ENCODE data around the gene TYSND1.
"Not testable (repeated sequence)": the region's sequence is repeated elsewhere in the genome, so short reads cannot be mapped to it uniquely, and the experiment has no call there.

Gene TYSND1

DNA sequence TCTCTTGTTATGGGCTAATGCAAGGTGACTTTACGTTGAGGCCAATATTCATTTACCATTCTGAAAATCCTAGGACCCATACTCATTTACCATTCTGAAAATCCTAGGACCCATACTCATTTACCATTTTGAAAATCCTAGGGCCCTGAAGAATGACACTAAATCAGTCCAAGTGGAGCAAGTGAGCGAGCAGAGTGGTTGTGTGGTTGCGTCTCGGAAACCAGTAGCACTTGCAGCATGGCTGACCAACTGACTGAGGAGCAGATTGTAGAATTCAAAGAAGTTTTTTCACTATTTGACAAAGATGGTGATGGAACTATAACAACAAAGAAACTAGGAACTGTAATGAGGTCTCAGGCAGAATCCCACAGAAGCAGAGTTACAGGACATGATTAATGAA is 16.9 kb upstream of the TYSND1 start:
- no peak for DNase-seq (ENCODE audit: low read depth)

DNA sequence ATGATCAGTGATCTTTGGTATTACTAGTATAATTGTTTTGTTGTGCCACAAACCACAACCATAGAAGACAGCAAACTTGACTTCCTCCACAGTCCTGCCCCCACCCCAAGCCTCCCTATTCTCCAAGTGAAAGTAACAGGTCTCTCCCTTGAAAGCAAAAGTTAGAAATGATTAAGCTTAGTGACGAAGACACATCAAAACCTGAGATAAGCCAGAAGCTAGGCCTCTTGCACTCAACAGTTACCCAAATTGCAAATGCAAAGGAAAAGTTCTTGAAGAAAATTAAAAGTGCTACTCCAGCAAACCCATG is 16.3 kb upstream of the TYSND1 start:
- peak; percentile 19 for DNase-seq (ENCODE audit: low read depth)

DNA sequence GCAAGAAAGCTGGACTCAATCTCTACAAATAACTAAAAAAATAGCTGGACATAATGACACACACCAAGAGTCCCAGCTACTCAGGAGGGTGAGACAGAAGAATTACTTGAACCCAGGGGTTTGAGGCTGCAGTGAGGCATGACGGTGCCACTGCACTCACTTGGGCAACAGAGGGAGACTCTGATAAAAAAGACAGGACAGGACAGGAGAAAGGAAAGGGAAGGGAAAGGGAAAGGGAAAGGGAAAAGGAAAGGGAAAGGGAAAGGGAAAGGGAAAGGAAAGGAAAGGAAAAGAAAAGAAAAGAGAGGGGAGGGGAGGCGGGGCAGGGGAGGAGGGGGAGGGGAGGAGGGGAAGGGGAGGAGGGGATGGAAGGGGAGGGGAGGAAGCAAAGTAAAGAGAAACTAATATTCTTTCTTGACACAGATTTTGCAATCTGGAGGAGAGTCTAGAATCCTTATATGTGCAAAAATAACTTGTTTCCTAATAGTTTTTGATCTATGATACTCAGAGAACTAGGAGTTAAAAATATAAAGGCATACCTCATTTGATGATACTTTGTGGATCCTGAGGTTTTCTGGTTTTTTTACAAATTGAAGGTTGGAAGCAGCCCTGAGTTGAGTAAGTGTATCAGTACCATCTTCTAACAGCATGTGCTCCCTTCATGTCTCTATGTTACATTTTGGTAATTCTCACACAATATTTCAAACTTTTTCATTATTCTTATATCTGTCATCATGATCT is 15.8 kb upstream of the TYSND1 start:
- DNase-seq (ENCODE audit: low read depth), result no peak

DNA sequence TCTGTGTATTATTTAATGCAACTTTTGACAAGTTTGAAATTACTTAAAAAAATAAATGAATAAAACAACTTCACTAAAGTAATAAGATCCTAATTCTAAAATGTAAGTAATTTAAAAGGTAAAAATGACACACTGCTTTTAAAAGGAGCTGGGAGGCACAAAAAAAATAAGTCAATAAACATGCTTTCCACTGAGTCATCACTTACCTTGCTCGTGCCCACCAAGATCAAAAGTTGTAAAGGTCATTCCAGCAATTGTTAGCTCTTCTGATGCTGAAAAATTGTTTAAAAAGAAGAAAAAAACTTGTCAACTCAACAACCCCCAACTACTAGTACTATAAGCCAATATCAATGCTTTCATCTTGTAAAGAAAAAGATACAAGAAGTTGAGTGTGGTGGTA is 14.3 kb upstream of the TYSND1 start:
- no peak for DNase-seq (ENCODE audit: low read depth)

DNA sequence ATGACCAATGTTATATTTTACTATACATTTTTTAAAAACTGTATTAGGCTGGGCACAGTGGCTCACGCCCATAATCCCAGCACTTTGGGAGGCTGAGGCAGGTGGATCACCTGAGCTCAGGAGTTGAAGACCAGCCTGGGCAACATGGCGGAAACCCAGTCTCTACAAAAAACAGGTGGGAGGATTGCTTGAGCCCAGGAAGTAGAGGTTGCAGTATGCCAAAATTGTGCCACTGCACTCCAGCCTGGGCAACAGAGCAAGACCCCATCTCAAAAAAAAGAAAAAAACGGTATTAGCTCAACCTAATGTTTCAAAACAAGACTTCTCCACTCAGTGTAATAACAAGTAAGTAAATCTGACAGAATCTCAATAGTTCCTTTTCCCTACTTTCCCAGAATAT is 12.9 kb upstream of the TYSND1 start:
- not testable (repeated sequence) for DNase-seq (ENCODE audit: low read depth)

DNA sequence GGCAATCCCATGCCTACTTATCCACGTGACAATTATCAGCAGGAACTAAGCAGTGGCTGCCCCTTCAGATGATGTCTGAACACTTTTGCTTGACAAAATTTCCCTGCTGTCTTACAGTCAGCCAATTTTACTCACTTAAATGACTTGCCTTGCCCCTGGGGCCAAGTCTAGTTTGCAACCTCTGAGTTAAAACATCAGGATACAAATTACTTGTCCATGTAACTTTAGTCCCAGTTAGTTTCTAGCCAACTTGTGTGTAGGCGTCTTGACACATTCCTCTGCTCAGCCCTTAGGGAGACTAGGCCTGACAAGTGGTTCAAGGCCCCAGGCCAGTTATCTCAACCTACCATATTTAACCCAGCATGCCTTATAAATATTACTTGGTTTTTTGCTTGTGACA is 11.6 kb upstream of the TYSND1 start:
- DNase-seq (ENCODE audit: low read depth), result no peak

DNA sequence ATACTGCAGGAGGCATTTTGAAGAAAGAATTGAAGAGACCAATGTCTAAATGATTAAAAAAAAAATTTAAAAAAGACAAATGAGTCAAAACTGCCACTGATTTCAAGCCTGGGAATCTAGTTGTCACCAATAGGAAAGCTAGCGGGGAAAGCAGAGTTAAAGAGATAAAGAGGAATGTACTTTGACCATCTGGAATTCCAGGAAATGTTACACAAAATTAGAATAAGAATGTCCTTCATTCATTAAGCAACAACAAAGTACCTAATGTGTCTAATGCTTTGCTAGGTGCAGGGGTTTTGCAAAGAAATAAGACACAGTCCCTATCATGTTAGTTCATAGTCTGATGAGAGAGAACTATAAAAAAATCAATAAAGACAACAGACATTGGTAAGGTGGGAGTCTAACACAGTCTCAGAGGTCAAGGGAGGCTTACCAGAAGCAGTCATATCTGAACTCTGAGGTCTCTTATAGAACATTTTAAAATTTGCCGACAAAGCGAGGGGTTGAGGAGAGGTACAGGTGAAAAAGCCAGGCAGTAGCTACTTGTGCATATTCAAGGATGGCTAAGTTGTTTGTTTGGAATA is 8.8 kb upstream of the TYSND1 start:
- DNase-seq (ENCODE audit: low read depth), result no peak

DNA sequence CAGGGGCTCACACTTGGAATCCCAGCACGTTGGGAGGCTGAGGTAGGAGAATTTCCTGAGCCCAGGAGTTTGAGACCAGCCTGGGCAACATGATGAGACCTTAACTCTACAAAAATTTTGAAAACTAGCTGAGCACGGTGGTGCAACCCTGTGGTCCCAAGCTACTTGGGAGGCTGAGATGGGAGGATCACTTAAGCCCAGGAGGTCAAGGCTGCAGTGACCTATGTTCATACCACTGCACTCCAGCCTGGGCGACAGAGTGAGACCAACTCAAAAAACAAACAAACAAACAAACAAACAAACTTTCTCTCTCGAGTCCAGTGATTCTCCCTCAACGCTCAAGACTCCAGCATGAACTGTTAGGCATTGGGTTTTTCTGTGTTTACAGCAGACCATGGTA is 2.0 kb upstream of the TYSND1 start:
- DNase-seq (ENCODE audit: low read depth), result no peak

DNA sequence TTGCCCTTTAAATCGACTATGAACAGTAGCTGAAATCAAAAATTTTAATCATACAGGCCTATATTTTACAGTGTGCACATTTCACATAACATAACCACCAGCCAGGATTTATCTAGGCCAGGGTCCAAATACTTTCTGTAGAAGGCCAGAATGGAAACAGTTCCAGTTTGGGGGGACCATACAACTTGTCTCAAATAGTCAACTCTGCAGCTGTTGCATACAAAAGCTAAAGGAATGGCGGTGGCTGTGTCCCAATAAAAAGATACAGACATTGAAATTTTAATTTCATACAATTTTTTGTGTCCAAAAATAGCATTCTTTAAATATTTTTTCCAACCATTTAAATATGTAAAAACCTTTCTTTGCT is 742 bp upstream of the TYSND1 start:
- no peak for DNase-seq (ENCODE audit: low read depth)

DNA sequence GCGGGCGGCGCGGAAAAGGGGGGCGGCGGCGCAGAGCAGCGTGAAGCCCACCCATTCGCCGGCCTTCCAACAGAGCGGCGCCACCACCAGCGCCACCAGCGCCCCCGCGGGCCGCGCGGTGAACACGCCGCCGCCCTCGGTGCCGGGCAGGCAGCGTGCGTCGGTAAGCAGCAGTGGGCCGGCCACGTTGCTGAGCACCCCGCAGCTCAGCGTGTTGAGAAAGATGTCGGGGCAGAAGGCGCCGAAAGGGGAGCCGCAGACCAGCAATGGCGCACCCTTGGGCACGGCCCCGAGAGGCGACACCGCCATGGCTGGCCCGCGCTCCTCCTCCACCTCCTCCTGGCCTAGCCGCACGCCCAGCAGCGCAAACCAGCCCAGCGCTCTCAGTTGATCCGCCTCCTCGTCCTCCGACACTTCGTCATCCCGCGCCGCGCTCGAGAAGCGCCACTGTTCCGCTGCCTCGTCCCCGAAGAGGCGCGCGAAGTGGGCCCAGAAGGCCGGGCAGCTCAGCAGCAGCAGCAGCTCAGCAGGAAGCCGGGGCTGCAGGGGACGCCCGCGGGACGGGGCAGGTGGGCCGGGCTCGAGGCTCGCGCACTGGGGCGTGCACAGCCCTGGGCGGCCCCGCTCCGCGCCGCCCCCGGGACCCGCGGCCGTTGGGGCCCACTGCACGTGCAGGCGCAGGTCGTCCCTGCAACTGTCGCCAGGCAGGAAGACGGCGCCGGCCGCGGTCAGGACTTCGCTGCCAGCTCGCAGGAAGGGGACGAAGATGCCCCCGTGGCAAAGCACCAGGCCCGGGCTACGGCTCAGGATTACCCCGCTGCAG is 623 bp downstream of the TYSND1 start:
- DNase-seq (ENCODE audit: low read depth), result peak; percentile 37

DNA sequence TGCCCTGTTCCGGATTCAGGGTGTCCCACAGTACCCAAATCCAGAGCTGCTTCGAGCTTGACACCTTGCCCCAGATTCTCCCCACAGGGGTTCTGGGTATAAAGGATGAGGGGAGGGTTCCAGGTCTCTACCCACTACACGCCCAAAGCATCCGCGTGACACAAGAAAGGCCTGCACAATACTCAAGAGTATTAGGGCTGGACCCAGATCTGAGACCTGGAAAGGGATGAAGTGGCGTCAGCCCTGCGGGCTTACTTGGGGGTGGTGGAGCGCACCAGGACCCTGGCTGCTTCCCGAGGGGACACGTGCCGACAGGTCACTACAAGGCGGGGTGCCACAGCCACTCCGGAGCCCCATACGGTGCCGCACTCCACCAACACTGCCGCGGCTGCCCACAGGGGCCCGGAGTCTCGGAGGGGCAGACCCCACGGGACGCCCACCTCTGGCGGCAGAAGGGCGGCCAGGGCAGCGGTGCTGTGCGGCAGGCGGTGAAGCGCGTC is 1.3 kb downstream of the TYSND1 start:
- no peak for DNase-seq (ENCODE audit: low read depth)

DNA sequence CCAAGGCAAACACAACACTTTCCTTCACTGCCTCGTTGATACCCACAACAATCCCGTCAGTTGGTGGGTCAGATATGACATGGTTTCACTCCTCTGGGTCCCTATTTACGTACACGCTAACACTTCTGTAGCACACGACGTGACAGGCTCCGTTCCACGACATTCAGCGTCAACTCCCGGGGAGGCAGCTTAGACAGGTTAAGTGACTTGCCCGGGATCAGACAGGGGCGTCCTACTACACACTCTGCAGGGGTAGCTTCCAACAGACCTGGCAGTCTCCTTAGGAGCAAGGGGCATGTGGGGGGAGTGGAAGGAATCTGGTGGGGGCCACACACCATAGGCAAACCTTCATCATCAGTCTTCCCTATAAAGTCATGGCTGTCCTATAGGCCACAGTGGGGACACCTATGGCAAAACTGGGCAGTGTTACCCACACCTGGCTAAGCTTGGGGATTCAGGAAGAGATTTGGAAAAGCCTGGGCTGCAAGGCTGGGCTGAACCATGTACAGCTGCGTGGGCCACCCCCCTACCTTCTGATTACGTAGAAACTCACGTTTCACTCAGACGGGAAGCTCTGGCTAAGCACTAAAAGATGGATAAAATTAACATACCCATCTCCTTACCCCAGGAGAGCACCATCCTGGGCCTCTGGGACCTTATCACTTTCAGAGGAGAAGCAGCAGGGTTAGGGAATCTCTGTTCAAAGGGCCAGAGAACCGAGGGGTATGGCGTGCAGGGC is 2.0 kb downstream of the TYSND1 start:
- DNase-seq (ENCODE audit: low read depth), result no peak

DNA sequence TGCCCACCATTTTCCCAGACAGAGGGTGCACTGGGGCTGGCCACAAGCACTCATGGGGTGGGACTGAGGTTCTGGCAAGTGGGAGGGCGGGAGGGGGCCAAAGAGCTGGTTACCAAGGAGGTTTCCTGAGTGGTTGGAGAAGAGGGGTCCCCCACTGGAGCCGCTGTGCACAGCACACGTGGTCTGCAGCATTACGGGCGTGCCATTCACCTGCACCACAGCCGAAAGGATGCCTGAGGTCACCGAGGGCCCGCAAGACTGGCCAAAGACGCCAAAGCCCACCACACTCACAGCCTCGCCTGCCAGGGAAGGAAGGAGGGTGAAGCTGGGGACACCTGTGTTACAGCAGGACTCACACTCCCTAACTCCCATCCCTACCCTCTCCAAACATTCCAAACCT is 3.9 kb downstream of the TYSND1 start:
- DNase-seq (ENCODE audit: low read depth), result no peak

DNA sequence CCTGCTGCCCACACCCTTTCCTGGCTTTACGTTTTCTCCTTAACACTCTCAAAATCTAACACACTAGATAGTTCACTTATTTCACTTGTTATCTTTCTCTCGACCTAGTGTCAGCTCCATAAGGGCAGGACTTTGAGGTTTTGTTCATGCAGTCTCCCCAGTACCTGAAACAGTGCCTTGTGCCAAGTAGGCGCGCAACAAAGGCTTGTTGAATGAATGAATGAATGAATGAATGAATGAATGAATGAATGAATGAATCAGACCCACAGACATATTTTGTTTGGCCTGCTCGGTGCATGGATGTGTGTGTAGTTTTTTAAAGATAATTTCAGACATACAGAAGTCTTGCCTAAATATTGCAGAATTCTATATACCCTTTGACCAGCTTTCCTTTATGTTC is 6.2 kb downstream of the TYSND1 start:
- no peak for DNase-seq (ENCODE audit: low read depth)

DNA sequence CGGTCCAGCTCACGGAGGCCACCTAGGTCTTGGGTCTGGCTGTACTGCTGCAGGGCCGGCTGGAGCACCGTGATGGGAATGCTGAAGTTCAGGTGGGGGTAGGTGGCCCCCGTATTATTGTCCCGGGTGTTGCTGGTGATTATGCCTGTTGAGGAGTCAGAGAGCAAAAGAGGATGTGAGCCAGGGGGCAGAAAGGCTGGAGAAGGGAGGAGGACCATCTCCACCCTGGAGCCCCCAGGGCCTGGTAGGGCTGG is 6.6 kb downstream of the TYSND1 start:
- DNase-seq (ENCODE audit: low read depth), result no peak

DNA sequence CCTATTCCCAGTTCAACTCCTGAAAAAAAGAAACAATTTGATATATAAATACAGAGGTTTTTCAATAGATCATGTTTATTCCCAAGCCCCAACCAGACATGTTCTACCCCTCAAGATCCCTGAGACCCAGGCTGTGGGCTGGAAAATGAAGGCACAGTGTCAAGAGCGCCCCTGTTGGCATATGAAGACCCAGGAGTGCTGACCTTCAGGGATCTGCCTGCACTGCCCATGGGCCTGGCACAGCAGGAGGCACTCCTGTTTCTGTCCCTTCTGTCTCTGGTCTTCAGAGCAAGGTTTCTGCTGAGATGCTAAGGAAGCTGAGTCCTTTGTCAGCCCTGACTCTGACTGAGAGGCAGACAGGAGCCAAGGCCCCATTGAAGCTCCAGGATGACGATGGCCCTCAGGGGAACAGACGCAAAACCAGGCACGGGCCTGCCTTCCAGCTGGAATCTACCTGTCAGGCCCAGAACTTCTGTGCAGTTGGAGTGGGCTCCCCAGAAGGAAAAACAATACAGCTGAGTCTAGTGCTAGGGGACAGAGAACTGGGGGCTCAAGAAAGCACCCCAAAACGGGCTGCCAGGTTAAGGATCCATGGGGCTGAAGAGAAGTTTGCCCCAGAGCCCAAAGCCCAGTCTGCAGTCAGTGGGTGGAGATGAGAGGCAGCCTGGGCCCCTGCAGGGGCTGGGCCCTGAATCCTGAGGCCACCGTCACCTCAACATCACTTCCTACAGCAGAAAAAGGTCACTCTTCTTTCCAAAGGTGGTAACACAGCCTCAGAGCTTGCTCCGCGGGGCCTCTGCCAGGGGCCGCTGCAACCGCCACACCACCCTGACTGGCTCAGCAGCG is 7.1 kb downstream of the TYSND1 start:
- no peak for DNase-seq (ENCODE audit: low read depth)

DNA sequence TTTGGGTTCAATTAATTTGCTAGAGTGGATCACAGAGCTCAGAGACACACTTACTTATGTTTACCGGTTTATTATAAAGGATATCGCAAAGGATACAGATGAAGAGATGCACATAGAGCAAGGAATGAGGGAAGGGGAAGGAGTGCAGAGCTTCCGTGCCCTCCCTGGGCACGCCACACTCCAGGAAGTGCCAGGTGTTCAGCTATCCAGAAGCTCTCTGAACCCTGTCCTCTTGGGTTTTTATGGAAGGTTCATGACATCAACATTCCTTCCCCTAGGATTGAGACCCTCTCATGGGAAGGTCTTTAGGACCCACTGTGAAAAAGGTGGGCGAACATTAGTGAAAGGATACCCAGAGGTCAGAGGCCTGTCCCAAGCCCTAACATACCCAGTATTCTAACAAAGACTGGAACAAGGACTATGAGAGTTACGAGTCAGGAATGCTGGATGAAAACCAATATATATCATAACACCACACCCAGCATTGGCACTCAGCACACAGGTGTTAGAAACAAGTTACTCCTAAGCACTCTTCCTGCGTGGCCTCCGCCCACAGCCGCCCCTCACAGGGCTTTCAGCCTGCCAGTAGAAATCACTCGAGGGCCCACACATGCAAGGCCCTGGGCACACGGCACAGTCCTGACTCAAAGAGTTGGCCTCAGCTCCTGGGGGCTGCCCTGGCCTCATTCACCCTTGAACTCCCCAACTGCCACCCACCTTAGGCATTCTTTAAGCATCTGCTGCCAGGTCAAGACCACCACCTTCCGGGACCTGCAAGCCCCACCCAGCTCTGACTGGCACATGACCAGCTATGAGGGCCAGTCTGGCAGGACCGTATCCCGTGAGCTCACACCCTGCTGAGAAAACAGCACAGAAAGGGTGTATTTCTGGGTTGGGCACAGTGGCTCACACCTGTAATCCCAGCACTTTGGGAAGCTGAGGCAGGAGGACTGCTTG is 8.3 kb downstream of the TYSND1 start:
- no peak for DNase-seq (ENCODE audit: low read depth)

DNA sequence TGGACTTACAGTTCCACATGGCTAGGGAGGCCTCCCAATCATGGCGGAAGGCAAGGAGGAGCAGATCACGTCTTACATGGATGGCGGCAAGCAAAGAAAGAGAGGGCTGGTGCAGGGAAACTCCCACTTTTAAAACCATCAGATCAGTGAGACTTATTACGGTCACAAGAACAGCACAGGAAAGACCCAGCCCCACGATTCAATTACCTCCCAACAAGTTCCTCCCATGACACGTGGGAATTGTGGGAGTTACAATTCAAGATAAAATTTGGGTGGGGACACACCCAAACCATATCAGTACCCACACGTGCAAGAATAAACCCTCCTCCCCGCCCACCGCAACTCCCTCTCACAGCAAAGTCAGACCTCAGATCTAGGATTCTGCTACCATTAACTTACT is 9.4 kb downstream of the TYSND1 start:
- DNase-seq (ENCODE audit: low read depth), result no peak

DNA sequence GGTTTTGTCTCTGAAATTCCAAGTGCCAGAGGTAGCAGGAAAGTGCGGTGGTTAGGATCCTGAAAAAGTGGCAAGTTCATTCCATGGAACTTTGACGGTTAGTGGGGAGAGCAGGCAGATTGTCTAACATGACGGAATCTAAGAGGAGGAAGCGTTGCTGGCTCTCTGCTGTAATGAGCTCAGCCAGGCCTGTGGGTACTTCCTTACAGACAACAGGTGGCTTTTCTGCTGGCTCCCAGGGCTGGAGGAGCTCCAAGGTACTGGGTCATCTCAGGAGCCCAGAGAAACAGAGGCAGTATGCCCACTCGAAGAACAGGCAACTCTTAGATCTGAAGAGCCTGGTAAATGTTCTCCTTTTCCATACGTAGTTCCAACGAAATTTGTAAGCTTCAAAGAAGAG is 10.8 kb downstream of the TYSND1 start:
- no peak for DNase-seq (ENCODE audit: low read depth)

DNA sequence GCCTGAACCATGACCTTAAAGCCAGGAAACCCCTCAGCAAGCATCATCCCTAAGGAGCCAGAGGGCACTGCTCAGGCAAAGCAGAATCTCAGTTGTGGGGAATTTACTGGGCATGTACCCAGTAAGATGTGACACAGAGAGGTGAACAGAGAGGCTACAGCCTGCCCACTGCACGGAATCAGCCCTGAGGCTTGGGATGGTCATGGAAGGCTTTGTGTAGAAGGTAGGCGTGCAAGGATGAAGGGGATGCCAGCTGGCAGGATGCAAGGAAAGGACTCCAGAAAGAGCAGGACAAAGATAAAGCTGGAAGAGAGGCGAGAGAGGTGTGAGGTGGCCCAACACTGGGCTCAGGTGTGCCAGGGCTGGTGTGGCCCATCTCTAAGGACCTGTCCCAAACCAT is 11.5 kb downstream of the TYSND1 start:
- DNase-seq (ENCODE audit: low read depth), result no peak

Measured in stimulated activated CD8-positive, alpha-beta memory T cell treated with anti-CD3 and anti-CD28 coated beads, Interleukin-7, amount 100 ng/mL, for 24 hours (primary cell).